CD4-positive, alpha-beta T cell (primary cell): ENCODE measurements around the gene MON2. TPM values are rescaled to one million over a fixed set of nuclear protein-coding genes. Genes with fewer than 3 reads are reported as not detected.

ENCODE experiments used
- ATAC-seq: fragments of 200-7000 bp; cut with Tn5 transposase; one replicate; pipeline ENCODE4 v1.10.0; 2022; ENCODE audit warnings: mild to moderate bottlenecking; ENCODE audit not compliant: poor library complexity
- CTCF ChIA-PET: fragments of 350-600 bp; sonication (Branson Sonifier 250); formaldehyde crosslinking; loops from one replicate; lab custom pipeline; 2021; ENCODE audit warnings: antibody characterized with exemption, inconsistent platforms; lab: Charles Lee
- POLR2A ChIA-PET: fragments of 350-600 bp; sonication (Branson Sonifier 250); formaldehyde crosslinking; loops from one replicate; lab custom pipeline; 2021; ENCODE audit warnings: antibody characterized with exemption, inconsistent platforms; lab: Charles Lee
- DNase-seq, 14 experiments: peaks; one replicate each; pipeline ENCODE4 v3.0.0-alpha.2; 2013 to 2020; ENCODE audit warnings: mixed read lengths in 2 of 14
- H3K27ac ChIP-seq, 2 donors: one replicate each; pipeline versions ENCODE4 v1.5.1 to v1.7.0; 2013; ENCODE audit warnings: low read length in 2 of 2, low read depth in 1 of 2, mild to moderate bottlenecking in 1 of 2
- H3K27me3 ChIP-seq, 2 experiments: 1 replicate in 1 of 2; 2 replicates in 1 of 2; pipeline versions ENCODE4 v1.6.1 to v1.7.0; 2013; ENCODE audit warnings: low read length in 2 of 2, control low read depth in 1 of 2, mild to moderate bottlenecking in 1 of 2, moderate library complexity in 1 of 2; ENCODE audit not compliant: insufficient read depth in 2 of 2, control insufficient read depth in 1 of 2
- H3K36me3 ChIP-seq: one replicate; pipeline ENCODE4 v1.6.1; 2013; ENCODE audit warnings: low read length, control low read depth; ENCODE audit not compliant: insufficient read depth
- H3K4me1 ChIP-seq: one replicate; pipeline ENCODE4 v1.6.1; 2013; ENCODE audit warnings: low read length, control low read depth; ENCODE audit not compliant: insufficient read depth
- H3K4me3 ChIP-seq: one replicate; pipeline ENCODE4 v1.5.1; 2013; ENCODE audit warnings: mild to moderate bottlenecking, low read length, moderate library complexity
- H3K9me3 ChIP-seq, 2 experiments: 1 replicate in 1 of 2; 2 replicates in 1 of 2; pipeline versions ENCODE4 v1.6.1 to v1.7.0; 2013; ENCODE audit warnings: low read length in 2 of 2, mild to moderate bottlenecking in 2 of 2, control low read depth in 1 of 2, moderate library complexity in 1 of 2; ENCODE audit not compliant: control insufficient read depth in 1 of 2, insufficient read depth in 1 of 2
- H3K27ac Mint-ChIP-seq: one replicate; pipeline ENCODE4 v1.8.0; 2020; ENCODE audit warnings: mixed read lengths
- H3K27me3 Mint-ChIP-seq: one replicate; pipeline ENCODE4 v1.8.0; 2021; ENCODE audit warnings: mixed read lengths
- H3K36me3 Mint-ChIP-seq: one replicate; pipeline ENCODE4 v1.8.0; 2021; ENCODE audit warnings: low read depth, mixed read lengths
- H3K4me1 Mint-ChIP-seq: one replicate; pipeline ENCODE4 v1.8.0; 2021; ENCODE audit warnings: low read depth, mixed read lengths
- H3K4me3 Mint-ChIP-seq: one replicate; pipeline ENCODE4 v1.8.0; 2020; ENCODE audit warnings: mild to moderate bottlenecking, mixed read lengths
- H3K9me3 Mint-ChIP-seq: one replicate; pipeline ENCODE4 v1.8.0; 2020; ENCODE audit warnings: mixed read lengths
- intact Hi-C, 2 experiments: fragments of 100-400 bp; cut with DNase I in 1 of 2; cut with micrococcal nuclease in 1 of 2; formaldehyde crosslinking; loops; one replicate each; pipeline versions ENCODE4 v1.15.1 to v1.9.0; 2023 to 2025; cut with DNase I, micrococcal nuclease
- total RNA-seq, 174 experiments: library from RNA in 2 of 174; stranded (reverse) in 2 of 174; gene quantifications; one replicate each; pipeline ENCODE4 v1.2.3 and lab custom pipeline; 2021 to 2026
- TF ChIP-seq, protein P1 (sequence below): fragments of 200-600 bp; IDR thresholded peaks from one replicate; pipeline ENCODE4 v1.8.0; 2022; ENCODE audit warnings: antibody characterized with exemption, mild to moderate bottlenecking

Gene MON2
- total RNA-seq, 2 experiments from 2014 or later = 51.8 to 52.6 TPM

DNA sequence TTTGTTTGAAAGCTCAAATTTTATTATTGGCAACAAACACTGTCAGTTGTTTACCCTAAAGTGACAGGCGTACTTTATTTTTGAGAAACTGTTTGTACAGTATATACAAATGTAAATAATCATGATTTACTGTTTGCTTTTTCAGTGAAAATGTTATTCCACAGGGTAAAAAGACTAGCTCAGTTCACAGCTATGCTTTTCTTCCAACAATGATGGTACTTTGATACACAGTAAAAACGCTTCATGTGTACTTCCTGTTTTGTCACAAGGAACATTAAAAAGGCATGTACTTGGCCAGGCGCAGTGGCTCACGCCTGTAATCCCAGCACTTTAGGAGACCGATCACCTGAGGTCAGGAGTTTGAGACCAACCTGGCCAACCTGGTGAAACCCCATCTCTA lies 53.7 kb downstream of the MON2 start:
- TF ChIP-seq, protein P1, sequence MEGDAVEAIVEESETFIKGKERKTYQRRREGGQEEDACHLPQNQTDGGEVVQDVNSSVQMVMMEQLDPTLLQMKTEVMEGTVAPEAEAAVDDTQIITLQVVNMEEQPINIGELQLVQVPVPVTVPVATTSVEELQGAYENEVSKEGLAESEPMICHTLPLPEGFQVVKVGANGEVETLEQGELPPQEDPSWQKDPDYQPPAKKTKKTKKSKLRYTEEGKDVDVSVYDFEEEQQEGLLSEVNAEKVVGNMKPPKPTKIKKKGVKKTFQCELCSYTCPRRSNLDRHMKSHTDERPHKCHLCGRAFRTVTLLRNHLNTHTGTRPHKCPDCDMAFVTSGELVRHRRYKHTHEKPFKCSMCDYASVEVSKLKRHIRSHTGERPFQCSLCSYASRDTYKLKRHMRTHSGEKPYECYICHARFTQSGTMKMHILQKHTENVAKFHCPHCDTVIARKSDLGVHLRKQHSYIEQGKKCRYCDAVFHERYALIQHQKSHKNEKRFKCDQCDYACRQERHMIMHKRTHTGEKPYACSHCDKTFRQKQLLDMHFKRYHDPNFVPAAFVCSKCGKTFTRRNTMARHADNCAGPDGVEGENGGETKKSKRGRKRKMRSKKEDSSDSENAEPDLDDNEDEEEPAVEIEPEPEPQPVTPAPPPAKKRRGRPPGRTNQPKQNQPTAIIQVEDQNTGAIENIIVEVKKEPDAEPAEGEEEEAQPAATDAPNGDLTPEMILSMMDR = no peak
- no peaks in the 10 kb centered on the region for H3K27me3 ChIP-seq
- ChIA-PET POLR2A (no interaction called here), CTCF (no interaction called here)
- no peak overlapping the region for H3K27ac Mint-ChIP-seq
- no peaks in the 10 kb centered on the region for H3K9me3 ChIP-seq
- no peaks in the 10 kb centered on the region for H3K27me3 Mint-ChIP-seq
- peaks cover 43% of the 10 kb centered on the region for H3K36me3 Mint-ChIP-seq
- DNase-seq = no peak
- H3K9me3 Mint-ChIP-seq = no peaks in the 10 kb centered on the region
- H3K27ac ChIP-seq = no peak overlapping the region
- no peak overlapping the region for H3K4me3 Mint-ChIP-seq
- H3K4me1 Mint-ChIP-seq = peaks cover 69% of the 10 kb centered on the region
- H3K36me3 ChIP-seq = peaks cover 7% of the 10 kb centered on the region
- no peak for ATAC-seq
- H3K4me1 ChIP-seq = no peaks in the 10 kb centered on the region
- H3K4me3 ChIP-seq = no peak overlapping the region
- intact Hi-C loops = loop anchor here in 1 of 2 experiments (10.0 kb wide), 1 partner anchor 56 kb away; the partner anchor contains the start of gene MON2

DNA sequence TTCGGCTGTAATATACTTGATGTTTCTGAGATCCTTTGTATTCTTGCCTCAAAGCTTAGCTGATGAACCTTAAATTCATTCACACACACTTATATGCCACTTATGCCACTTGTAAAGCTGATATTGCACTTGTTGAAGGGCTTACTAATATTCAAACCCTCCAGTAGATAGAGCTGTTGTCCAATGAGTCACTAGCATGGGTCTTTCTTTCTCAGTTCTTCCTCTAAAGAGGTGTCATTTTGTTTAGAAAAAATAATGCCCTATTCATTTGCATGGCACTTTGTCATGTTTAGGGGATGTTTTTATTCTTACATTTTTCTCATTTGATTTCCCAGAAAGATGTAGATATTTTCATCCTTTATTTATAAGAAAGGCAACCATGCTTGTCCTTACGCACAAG lies 56.4 kb downstream of the MON2 start:
- Mint-ChIP-seq H3K4me1 (peaks cover 57% of the 10 kb centered on the region), H3K27me3 (no peaks in the 10 kb centered on the region), H3K36me3 (peaks cover 41% of the 10 kb centered on the region), H3K4me3 (no peak overlapping the region), H3K9me3 (no peaks in the 10 kb centered on the region), H3K27ac (no peak overlapping the region)
- Histone ChIP-seq H3K27ac (no peak overlapping the region), H3K27me3 (no peaks in the 10 kb centered on the region), H3K4me3 (no peak overlapping the region), H3K9me3 (no peaks in the 10 kb centered on the region), H3K4me1 (no peaks in the 10 kb centered on the region), H3K36me3 (peaks cover 12% of the 10 kb centered on the region)
- TF ChIP-seq, protein P1 = no peak
- ATAC-seq (peak; percentile 44), DNase-seq (peak in 1 of 14 experiments; percentile 15)
- ChIA-PET POLR2A (interaction anchor here (1.1 kb wide), 1 partner anchor 80 kb away, joined by 3 read pairs; no protein-coding TSS in a partner anchor), CTCF (interaction anchor here (0.9 to 1.0 kb wide), 2 partner anchors 16 to 84 kb away, joined by 3 read pairs; no protein-coding TSS in a partner anchor)
- intact Hi-C loops = loop anchor here in 1 of 2 experiments (10.0 kb wide), 1 partner anchor 58 kb away; the partner anchor contains the start of gene MON2

DNA sequence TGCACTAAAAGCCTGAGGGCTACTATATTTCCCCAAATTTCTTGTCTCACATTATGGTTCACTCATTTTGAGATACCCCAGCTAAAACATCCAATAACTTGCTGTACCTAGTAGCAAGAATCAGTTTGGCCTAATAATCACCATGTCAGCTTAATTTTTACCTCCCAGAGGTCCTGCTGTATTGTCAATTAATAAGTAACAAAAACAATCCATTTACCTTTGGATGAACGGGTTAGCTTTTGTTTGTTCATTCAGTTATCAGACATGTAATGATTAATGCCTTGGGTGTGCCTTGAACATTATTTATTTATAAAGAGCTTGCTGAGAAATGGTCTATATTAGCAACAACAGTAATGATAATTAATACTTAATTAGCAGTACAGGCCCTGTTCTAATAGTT lies 57.0 kb downstream of the MON2 start:
- H3K4me1 Mint-ChIP-seq = peaks cover 51% of the 10 kb centered on the region
- H3K9me3 ChIP-seq = no peaks in the 10 kb centered on the region

More for the DNA sequence above, 57.0 kb downstream of the MON2 start:
- ChIA-PET POLR2A (interaction anchor here (1.1 kb wide), 1 partner anchor 80 kb away, joined by 3 read pairs; no protein-coding TSS in a partner anchor), CTCF (interaction anchor here (0.9 to 1.0 kb wide), 2 partner anchors 16 to 85 kb away, joined by 3 read pairs; no protein-coding TSS in a partner anchor)
- H3K4me1 ChIP-seq = no peaks in the 10 kb centered on the region
- Mint-ChIP-seq H3K36me3 (peaks cover 39% of the 10 kb centered on the region), H3K9me3 (no peaks in the 10 kb centered on the region), H3K4me3 (no peak overlapping the region), H3K27me3 (no peaks in the 10 kb centered on the region), H3K27ac (peak overlapping the region; percentile 47)
- H3K27me3 ChIP-seq = no peaks in the 10 kb centered on the region
- TF ChIP-seq, protein P1 = no peak
- DNase-seq (no peak), ATAC-seq (no peak)
- H3K4me3 ChIP-seq = no peak overlapping the region
- intact Hi-C loops = loop anchor here in 1 of 2 experiments (2.0 to 10.0 kb wide), 2 partner anchors 59 to 85 kb away; partner anchors contain the start of gene MON2
- H3K36me3 ChIP-seq = peaks cover 14% of the 10 kb centered on the region
- no peak overlapping the region for H3K27ac ChIP-seq
